Nephron (organoid): ENCODE data around the gene PTX4.

Experiments
- H3K27ac Mint-ChIP-seq, 3 experiments: 2 replicates each; pipeline ENCODE4 v1.8.0; 2020; ENCODE audit warnings: mixed read lengths in 3 of 3, mild to moderate bottlenecking in 2 of 3, moderate library complexity in 1 of 3
- H3K27me3 Mint-ChIP-seq: 2 replicates; pipeline ENCODE4 v1.8.0; 2021; ENCODE audit warnings: low read depth, mild to moderate bottlenecking, moderate library complexity, mixed read lengths
- H3K36me3 Mint-ChIP-seq: 2 replicates; pipeline ENCODE4 v1.8.0; 2020; ENCODE audit warnings: low read depth, mixed read lengths
- H3K4me1 Mint-ChIP-seq: 2 replicates; pipeline ENCODE4 v1.8.0; 2020; ENCODE audit warnings: mixed read lengths
- H3K4me3 Mint-ChIP-seq, 3 experiments: 2 replicates each; pipeline ENCODE4 v1.8.0; 2020; ENCODE audit warnings: mild to moderate bottlenecking in 3 of 3, mixed read lengths in 3 of 3, moderate library complexity in 2 of 3
- H3K9me3 Mint-ChIP-seq: 2 replicates; pipeline ENCODE4 v1.8.0; 2020; ENCODE audit warnings: mixed read lengths
- TF ChIP-seq, protein P1 (sequence below), 3 experiments: fragments of 200-600 bp; sonication (generic); IDR thresholded peaks; one replicate each; pipeline ENCODE4 v1.5.0; 2021; ENCODE audit warnings: antibody characterized with exemption in 3 of 3; ENCODE audit not compliant: unreplicated experiment in 3 of 3

PTX4 gene

GRCh38 chr16:1519831-1520230 is 31.1 kb upstream of the PTX4 start:
- TF ChIP-seq, protein P1, sequence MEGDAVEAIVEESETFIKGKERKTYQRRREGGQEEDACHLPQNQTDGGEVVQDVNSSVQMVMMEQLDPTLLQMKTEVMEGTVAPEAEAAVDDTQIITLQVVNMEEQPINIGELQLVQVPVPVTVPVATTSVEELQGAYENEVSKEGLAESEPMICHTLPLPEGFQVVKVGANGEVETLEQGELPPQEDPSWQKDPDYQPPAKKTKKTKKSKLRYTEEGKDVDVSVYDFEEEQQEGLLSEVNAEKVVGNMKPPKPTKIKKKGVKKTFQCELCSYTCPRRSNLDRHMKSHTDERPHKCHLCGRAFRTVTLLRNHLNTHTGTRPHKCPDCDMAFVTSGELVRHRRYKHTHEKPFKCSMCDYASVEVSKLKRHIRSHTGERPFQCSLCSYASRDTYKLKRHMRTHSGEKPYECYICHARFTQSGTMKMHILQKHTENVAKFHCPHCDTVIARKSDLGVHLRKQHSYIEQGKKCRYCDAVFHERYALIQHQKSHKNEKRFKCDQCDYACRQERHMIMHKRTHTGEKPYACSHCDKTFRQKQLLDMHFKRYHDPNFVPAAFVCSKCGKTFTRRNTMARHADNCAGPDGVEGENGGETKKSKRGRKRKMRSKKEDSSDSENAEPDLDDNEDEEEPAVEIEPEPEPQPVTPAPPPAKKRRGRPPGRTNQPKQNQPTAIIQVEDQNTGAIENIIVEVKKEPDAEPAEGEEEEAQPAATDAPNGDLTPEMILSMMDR (IDR thresholded peaks at IDR 0.05; ENCODE audit: unreplicated experiment in 3 of 3) = no peak
- Mint-ChIP-seq H3K4me3 (no peak overlapping the region), H3K36me3 (peaks cover 31% of the 10 kb centered on the region), H3K4me1 (no peaks in the 10 kb centered on the region), H3K27me3 (no peaks in the 10 kb centered on the region), H3K9me3 (peaks cover 5% of the 10 kb centered on the region), H3K27ac (no peak overlapping the region)

- TF ChIP-seq, protein P1 (IDR thresholded peaks at IDR 0.05; ENCODE audit: unreplicated experiment in 3 of 3) = no peak
- H3K36me3 Mint-ChIP-seq = peaks cover 37% of the 10 kb centered on the region
- no peak overlapping the region for H3K4me3 Mint-ChIP-seq
- H3K9me3 Mint-ChIP-seq = peaks cover 10% of the 10 kb centered on the region
- no peaks in the 10 kb centered on the region for H3K27me3 Mint-ChIP-seq
- no peaks in the 10 kb centered on the region for H3K4me1 Mint-ChIP-seq
- H3K27ac Mint-ChIP-seq = no peak overlapping the region
Measured at GRCh38 chr16:1518626-1519135, 29.9 kb upstream of the PTX4 start.

DNA sequence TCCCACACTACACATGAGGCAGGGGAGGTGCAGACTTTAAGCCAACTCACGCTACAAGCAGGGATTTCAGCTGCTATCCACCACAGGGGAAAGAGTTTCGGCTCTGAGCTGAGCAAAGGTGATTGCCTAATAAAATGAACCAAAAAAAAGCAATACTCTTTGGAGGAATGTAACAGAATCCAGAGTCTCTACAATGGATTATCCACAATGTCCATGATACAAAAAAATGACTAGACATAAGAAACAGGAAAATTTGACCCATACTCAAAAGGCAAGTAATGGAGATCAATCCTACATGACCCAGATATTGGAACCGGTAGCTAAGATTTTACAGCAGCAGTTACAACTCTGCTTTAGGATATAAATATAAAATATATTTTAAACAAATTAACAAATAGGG is 25.8 kb upstream of the PTX4 start:
- no peak overlapping the region for H3K4me3 Mint-ChIP-seq
- H3K9me3 Mint-ChIP-seq = peaks cover 17% of the 10 kb centered on the region
- no peaks in the 10 kb centered on the region for H3K4me1 Mint-ChIP-seq
- H3K27me3 Mint-ChIP-seq = no peaks in the 10 kb centered on the region
- no peak overlapping the region for H3K27ac Mint-ChIP-seq
- peaks cover 58% of the 10 kb centered on the region for H3K36me3 Mint-ChIP-seq
- TF ChIP-seq, protein P1 (IDR thresholded peaks at IDR 0.05; ENCODE audit: unreplicated experiment in 3 of 3) = no peak

GRCh38 chr16:1512774-1513173 is 24.0 kb upstream of the PTX4 start:
- H3K27ac Mint-ChIP-seq = peak overlapping the region in 1 of 3 experiments; percentile 23
- no peaks in the 10 kb centered on the region for H3K4me1 Mint-ChIP-seq
- no peaks in the 10 kb centered on the region for H3K27me3 Mint-ChIP-seq
- H3K4me3 Mint-ChIP-seq = no peak overlapping the region
- peaks cover 17% of the 10 kb centered on the region for H3K9me3 Mint-ChIP-seq
- TF ChIP-seq, protein P1 (IDR thresholded peaks at IDR 0.05; ENCODE audit: unreplicated experiment in 3 of 3) = no peak
- peaks cover 51% of the 10 kb centered on the region for H3K36me3 Mint-ChIP-seq

DNA sequence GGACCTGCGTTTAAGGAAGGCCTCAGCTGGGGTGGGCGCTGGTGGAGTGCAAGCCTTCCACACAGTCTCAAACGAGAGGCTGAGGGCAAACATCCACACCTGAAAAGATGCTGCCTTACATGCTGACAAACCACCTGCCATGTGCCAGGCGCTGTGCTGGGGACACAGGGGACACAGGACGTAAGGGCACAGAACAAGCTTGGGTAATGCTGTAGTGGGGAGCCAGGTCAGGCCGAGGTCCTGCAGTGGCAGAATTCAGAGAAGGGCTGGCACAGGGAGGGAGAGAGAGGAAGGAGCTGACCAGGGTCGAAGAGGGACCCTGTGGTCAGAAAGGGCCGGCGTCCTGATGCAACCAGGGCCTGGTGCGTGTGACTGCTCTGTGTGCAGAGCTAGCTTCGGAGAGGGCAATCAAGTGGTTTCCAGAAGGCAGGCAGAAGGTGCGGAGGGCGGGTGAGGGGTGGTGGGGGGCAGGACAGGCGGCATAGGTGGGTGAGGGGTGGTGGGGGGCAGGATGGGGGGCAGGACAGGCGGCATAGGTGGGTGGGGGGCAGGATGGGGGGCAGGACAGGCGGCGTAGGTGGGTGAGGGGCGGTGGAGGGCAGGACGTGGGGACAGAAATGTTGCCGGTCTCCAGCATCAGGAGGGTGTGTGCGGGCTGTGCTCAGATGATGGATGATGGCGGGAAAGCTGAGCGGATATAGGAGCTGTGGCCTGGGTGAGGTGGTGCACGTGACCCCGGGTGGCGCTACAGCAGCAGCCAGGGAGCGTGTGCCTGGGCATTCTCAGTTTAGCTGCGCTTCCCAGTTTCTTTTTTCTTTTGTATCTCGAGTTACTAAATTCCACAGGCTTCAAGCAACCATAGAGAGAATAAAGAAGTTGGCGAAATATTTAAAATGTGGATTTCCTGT is 23.2 kb upstream of the PTX4 start:
- TF ChIP-seq, protein P1 (IDR thresholded peaks at IDR 0.05; ENCODE audit: unreplicated experiment in 3 of 3) = no peak
- Mint-ChIP-seq H3K36me3 (peaks cover 54% of the 10 kb centered on the region), H3K9me3 (peaks cover 17% of the 10 kb centered on the region), H3K27ac (no peak overlapping the region), H3K4me3 (no peak overlapping the region), H3K4me1 (no peaks in the 10 kb centered on the region), H3K27me3 (no peaks in the 10 kb centered on the region)
